GM18868 (cell line): Measurements from ENCODE around the gene EXPH5.
"Not testable (repeated sequence)": the region's sequence is repeated elsewhere in the genome, so short reads cannot be mapped to it uniquely, and the experiment has no call there.

Source experiments
- ATAC-seq: cut with Tn5 transposase; IDR thresholded peaks from one replicate; pipeline ENCODE4 v1.9.1; 2021; ENCODE audit warnings: mild to moderate bottlenecking, moderate library complexity; ENCODE audit not compliant: unreplicated experiment

Gene EXPH5, protein sequence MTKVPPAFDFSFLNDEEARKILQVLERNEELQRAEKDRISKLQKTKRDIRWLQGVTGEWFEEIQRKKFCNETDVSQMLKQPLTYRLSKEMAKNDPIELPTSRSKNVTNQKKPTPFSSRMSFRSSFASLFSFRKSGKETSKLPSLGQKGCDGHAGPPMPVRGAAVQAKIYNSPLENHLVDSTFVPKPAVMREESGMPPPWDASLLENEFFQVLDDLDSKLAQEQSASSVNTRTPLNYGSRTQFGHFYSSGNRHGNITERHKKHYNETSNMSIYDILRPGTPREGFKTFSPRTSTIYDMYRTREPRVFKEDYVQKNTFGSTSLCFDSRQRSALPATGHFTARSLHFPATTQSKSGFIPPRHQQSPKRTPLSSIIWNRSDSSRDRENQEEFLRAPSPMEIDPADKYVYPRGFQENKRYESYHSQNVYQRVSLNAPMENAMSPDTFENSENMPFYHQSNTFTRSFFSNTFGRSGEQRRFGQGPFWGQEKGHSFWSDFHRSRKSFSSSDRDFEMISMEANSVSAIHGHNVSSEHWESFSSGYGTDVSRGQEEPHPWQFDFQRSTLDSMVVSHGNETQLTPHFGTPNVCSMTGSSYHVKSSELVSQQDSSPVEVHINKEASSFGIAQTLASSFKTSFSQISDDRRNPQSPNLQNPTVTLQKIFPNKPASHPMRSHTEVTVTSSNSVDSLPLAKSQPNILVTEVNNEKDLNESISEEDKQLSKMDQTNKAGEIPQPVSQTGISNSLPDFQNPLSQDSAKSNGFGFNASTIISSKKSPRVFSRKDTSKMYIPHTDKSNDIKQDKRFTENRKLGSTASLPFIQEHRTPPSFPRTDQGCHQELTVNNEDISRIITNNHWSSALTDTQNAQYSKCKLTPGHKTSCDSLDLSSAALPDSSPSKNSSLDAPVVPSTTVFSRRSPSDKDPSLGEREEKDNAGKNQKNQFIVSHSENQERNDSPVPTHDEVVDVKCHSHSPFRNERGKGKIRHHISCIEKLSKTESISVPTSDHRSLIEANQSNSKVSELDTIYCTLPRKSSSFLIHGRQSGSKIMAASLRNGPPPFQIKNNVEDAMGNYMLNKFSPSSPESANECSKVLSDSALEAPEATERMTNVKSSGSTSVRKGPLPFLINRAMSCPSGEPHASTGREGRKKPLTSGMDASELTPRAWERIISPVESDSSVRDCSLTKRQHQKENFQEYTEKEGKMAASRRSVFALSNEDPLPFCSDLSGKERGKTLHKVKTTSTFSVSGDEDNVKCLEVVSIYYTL (N-terminal part only)

DNA sequence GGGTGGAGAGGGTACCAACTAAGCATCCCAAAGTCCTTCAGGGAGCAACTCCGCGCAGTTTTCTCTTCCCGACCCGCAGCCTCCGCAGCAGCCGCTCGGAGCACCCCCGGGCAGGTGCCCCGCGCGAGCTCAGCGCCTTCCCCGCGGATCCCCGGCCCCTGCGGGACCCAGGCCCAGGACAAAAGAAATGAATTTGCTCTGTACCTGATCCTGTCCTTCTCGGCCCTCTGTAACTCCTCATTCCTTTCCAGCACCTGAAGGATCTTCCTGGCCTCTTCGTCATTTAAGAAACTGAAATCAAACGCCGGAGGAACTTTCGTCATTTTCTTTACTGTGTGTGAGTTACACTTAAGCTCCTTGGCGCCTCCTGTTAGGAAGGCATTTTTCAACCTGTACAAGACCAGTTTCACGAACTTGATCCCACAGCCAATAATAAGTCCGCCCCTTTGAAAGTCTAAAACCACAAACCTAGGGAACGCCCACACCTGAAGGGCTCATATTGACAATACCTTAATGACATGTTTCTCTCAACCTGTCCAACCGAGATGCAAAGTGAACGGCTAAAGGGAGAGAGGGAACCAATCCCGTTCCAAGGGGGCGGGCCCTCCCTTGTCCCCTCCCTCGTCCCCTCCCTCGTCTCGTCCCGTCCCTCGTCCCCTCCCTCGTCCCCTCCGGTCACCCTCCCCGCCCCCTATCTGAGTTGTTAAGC, at the start of gene EXPH5:
Gene EXPH5, minus strand, starts transcription at position 555 of the 709 bp plus-strand sequence. Its CDS starts 232 bp downstream, at position 323.
- ATAC-seq, result peak; percentile 94

DNA sequence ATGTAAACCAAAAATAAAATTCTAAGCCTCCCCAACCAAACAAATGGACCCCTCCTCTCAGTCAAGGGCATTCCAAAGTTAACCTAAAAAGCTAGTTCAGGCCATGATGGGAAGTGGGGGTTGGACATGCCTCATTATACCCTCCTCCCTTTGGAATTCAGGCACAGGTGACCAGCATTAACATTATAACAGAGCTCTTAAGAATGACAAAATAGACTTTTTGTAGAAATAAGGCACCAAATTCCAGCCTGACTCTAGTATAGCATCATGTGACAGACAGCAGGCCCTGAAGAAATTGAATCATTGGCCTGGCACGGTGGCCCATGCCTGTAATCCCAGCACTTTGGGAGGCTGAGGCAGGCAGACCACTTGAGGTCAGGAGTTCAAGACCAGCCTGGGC, 48.2 kb upstream of the EXPH5 start:
- ATAC-seq, result not testable (repeated sequence)

DNA sequence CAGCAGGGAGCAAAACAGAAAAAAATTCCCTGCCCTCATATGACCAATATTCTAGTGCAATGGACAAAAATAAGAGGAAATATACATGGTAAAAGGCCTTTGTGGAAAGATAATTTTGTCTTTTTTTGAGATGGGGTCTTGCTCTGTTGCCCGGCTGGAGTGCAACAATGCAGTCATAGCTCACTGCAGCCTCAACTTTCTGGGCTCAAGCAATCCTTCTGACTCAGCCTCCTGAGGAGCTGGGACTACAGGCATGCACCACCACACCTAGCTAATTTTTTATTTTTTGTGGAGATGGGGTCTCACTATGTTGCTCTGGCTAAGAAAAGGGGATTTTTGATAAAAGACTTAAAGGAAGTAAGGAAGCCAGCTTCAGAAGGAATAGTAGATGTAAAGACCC, 45.6 kb upstream of the EXPH5 start:
- ATAC-seq, result no peak

DNA sequence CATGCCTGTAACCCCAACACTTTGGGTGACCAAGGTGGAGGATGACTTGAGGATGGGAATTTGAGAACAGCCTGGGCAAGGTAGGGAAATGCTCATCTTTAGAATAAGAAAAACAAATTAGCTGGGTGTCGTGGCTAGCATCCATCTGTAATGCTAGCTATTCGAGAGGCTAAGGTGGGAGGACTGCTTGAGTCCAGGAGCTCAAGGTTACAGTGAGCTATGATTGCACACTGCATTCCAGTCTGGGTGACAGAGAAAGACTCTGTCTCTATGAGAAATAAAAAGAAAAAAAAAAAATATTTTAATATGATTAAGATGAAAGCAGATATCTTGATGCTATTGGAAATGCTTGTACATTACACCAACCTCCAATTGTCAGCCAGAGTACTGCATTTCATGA, 42.7 kb upstream of the EXPH5 start:
- ATAC-seq, result no peak

- ATAC-seq, result no peak
These were observed 41.5 kb upstream of the EXPH5 start for GRCh38 chr11:108635106-108635505.

GRCh38 chr11:108632041-108632704, 38.6 kb upstream of the EXPH5 start:
- no peak for ATAC-seq

- ATAC-seq, result no peak
These were observed 35.7 kb upstream of the EXPH5 start for GRCh38 chr11:108629274-108629673.

DNA sequence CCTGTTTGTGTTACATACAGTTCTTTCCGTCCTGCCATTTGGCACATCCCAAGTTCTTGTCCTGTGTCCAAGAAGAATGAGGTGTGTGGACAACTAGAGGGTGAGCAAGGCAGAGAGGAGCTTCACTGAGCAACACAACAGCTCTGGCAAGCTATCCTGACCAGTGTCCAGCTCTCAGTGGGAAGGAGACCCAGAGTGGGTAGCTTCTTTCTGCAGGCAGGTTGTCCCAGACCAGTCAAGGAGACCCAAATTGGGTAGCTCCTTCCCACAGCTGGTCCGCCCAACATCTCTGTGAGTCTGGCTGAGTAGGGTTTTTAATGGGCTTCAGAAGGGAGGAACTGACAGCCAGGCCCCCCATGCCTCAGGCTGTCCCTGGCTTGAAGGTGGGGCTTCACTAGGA, 35.2 kb upstream of the EXPH5 start:
- ATAC-seq, result no peak

DNA sequence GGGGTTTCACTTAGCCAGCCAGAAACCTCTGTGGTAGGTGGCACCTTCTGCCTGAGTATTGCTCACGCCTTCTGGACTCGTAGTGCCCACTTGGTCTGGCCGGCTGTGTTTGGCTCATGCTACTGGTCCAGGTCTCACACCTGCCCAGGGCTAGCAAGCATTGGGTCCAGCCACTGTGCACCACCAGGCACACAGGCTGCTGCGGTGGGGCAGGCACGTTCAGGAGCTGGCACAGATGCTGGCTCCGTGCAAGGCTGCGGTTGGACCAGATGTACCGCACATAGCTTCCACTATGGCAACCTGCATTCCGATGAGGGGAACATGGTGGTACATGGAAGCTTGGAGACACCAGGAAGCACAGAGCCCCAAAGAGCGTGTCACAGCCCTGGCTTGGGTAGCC, 34.8 kb upstream of the EXPH5 start:
- no peak for ATAC-seq

DNA sequence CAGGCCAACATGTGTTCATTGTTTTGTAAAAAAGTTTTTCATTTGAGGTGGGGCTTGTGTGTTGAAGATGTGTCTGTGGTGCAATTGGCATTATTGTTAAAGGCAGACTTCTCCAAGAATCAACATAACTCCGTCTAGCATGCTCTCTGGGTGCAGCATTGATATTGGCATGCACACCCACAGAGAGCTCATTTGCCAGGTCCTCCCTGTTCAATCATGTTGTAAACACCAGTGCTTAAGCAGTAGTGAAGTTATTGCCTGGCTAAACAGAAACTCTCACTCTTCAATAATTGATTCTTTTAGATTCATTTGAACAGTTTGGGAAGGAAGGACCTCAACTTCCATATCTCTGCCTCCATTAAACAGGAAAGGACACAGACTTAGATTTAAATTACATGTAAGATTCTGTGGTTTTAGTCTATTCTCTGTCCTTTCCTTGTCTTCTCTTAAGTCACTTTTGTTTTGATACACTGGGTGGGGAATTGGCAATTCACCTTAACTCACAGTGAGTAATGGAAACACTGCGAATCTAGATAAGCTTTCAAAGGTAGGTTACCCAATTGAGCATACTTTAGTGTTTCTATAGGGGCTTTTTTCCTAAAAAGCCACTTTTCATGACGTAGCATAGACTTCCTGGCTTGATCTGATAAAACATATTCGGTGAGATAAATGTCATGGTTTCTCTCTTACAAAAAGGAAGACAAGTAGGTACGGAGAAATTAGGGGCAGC, 30.8 kb upstream of the EXPH5 start:
- no peak for ATAC-seq

DNA sequence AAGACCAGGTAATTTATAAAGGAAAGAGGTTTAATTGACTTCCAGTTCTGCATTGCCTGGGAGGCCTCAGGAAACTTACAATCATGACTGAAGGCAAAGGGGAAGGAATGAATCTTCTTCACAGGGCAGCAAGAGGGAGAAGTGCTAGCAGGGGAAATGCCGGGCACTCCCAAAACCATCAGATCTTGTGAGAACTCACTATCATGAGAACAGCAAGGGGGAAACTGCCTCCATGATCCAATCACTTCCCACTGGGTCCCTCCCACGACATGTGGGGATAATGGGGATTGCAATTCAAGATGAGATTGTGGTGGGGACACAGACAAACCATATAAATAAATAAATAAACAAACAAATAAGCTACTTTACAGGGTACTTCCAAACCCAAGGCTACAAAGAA, 28.8 kb upstream of the EXPH5 start:
- no peak for ATAC-seq

DNA sequence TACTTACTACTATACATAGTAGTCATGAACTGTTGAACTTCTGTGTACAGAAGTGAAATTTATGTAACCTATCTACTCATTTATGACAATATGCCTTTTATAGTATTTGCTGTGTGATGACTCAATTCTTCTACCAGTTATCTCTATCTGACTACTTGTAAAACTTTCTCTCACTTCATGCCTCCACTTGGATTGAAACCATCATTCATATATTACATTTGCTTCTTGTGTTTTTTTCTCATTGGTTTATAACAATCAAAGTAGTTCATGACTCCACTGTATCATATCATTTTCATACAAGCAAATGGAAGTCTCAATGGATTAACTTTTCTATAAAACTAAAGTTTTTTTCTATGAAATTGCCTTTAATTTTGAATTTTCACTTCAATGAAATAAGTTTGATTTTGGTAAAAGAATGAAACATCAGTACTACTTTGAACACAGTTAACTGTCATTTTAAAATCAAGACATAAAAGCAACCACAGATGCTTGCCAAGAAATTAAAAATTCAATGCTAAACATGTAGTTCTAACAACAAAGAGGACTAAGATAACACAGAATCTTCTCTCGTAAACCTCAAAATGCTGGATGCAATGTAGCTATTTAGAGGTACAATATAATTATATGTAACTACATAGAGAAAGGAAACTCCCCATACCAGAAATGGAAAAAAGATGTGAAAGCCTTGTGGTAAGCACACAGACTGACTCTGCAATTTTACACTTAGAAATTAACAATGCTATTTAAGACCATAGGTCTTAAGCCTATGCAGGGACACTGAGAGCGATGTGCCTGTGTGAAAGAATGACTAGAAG, 27.6 kb upstream of the EXPH5 start:
- ATAC-seq, result peak; percentile 87

DNA sequence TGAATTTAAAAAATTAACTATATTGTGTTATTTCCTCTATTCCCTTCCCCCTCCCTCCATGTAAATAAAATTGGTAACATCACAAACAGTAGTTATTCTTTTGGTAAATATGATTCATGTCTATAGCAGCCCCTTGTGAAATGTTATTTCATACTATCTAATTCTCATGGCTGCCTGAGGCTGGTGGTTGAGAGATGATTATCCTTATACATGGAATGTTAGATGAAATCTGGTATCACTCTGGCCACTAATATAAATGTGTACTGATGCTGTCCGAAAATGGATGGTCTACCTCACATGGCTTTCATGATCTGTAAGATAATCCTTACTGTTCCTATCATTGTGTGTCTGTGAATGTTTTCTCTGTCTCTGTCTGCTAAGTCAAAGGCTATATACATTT, 25.0 kb upstream of the EXPH5 start:
- ATAC-seq, result no peak

DNA sequence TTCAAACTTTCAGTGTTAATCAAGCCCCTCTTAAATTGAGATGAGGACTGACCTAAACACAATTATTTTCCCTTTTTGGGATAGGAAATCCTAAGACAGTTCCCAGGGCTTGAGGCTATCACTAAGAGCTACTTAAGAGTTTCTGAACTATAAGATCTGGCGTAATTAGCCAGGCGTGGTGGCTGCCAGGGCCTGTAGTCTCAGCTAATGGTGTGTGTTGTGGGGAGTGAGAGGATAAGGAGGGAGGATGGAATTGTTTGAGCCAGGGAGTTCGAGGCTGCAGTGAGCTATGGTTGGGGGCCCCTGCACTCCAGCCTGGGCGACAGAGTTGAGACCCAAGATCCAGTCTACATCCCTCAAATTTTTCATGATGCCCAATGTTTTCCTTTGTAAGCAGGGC, 23.5 kb upstream of the EXPH5 start:
- ATAC-seq, result no peak

DNA sequence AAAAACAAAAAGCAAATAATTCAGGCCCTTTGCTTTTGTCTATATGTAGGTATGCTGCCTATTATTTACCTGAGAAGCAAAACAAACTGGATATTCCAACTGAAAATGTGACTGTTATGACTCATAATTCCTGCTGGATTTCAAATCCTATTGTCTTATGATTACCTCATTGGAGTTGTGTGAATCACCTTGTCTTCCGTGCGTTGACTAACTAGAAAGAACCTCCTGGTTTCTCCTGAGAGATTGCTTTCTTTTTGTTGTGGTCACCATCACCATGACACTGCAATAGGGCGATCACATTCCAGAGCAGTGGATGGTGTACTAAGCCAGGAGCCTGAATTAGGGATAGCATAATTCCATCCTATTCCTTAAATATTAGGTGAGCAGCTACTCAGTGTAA, 23.0 kb upstream of the EXPH5 start:
- ATAC-seq, result no peak

GRCh38 chr11:108614086-108614485, 20.5 kb upstream of the EXPH5 start:
- ATAC-seq, result no peak

GRCh38 chr11:108609682-108610081, 16.1 kb upstream of the EXPH5 start:
- no peak for ATAC-seq

DNA sequence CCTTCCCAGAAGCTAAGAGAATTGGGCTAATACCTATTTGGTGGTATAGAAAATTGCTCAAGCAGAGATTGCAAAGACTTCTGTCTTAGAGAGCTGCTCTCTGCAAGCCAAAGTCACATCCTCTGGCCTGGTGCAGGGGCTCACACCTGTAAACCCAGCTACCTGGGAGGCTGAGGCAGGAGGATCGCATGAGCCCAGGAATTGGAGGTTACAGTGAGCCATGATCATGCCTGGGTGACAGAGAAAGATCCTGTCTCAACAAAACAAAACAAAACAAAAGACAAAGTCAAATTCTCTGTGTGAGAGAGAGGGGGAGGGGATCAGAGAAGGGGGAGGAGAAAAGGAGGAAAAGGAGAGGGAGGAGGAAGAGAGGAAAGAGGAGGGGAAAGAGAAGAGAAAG, 15.0 kb upstream of the EXPH5 start:
- no peak for ATAC-seq
